ENCODE results near the gene ERAP2.

DNA sequence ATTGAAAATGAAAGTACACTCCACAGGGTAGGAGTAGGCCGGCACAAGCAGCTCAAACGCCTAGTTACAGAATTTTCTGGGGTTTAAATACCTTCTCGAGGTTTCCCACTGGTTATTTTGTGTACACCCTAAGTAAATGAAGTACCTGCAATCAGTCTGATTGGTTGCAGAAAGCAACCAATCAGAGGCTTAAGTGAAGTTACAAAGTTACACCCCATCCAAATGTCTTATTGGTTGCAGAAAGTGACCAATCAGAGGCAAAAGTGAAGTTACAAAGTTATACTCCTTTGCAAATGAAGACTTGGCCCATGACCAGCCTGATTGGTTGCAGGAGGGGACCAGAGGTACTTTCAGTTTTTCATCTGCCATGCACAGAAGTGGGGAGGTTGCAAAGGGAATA is 33.2 kb upstream of the ERAP2 start:
- TF ChIP-seq, protein P1, sequence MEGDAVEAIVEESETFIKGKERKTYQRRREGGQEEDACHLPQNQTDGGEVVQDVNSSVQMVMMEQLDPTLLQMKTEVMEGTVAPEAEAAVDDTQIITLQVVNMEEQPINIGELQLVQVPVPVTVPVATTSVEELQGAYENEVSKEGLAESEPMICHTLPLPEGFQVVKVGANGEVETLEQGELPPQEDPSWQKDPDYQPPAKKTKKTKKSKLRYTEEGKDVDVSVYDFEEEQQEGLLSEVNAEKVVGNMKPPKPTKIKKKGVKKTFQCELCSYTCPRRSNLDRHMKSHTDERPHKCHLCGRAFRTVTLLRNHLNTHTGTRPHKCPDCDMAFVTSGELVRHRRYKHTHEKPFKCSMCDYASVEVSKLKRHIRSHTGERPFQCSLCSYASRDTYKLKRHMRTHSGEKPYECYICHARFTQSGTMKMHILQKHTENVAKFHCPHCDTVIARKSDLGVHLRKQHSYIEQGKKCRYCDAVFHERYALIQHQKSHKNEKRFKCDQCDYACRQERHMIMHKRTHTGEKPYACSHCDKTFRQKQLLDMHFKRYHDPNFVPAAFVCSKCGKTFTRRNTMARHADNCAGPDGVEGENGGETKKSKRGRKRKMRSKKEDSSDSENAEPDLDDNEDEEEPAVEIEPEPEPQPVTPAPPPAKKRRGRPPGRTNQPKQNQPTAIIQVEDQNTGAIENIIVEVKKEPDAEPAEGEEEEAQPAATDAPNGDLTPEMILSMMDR (IDR thresholded peaks at IDR 0.05) = no peak
- TF ChIP-seq POLR2A (IDR thresholded peaks at IDR 0.05) = no peak
